Fibroblast of peridontal ligament (primary cell): ENCODE results near the gene CDK9.
"Not testable (repeated sequence)": the region's sequence is repeated elsewhere in the genome, so short reads cannot be mapped to it uniquely, and the experiment has no call there.

Experiments used
- DNase-seq: peaks from one replicate; pipeline ENCODE4 v3.0.0-alpha.2; 2010; ENCODE audit errors: extremely low read depth

CDK9 gene

GRCh38 chr9:127780126-127780885 is 5.5 kb upstream of the CDK9 start:
- no peak for DNase-seq

GRCh38 chr9:127780909-127781308 is 4.9 kb upstream of the CDK9 start:
- DNase-seq = not testable (repeated sequence)

GRCh38 chr9:127781806-127782205 is 4.0 kb upstream of the CDK9 start:
- DNase-seq = no peak

DNA sequence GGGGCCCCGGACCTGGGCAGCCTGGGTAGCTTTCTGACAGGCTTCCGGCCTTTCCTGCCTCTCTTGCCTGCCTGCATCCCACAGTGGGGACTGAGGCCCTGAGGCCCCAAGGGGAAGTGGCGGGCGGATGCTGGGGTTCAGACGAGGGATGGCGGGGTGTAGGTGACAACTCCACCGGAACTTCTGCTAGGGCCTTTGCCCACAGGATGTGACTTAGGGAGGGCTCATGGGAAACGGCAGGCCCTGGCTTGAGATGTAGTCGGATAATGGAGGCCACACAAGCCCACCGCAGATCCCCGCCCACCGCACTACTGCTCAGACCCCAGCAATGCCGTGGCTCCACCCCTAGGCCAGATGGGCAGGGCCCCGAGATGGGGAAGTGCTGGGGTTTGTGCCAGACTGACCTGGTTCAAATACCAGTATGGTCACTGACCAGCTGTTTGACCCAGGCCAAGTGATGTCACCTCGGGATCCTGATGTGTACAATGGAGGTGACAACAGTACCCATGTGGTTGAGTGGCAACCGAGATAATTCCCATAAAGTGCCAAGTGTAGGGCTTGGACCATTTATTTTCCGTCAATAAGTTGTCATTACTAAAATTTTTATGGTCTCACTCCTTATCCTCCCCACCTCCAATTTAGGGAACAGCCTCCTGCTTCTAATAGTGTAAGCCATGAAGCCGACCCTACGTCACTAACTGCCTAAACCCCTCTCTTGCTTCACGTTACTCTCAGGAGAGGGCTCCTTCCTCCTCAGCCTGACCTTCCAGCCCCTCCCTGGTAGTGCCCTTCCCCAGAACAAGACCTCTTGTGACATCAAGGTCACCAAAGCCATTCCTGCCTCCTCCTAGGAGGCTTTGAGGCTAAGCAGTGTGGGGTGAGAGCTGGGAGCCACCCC is 2.5 kb upstream of the CDK9 start:
- no peak for DNase-seq

- peak; percentile 65 for DNase-seq
Observed at GRCh38 chr9:127785023-127785932, 556 bp upstream of the CDK9 start.

- peak; percentile 42 for DNase-seq
Observed at GRCh38 chr9:127786773-127787104, 905 bp downstream of the CDK9 start.

DNA sequence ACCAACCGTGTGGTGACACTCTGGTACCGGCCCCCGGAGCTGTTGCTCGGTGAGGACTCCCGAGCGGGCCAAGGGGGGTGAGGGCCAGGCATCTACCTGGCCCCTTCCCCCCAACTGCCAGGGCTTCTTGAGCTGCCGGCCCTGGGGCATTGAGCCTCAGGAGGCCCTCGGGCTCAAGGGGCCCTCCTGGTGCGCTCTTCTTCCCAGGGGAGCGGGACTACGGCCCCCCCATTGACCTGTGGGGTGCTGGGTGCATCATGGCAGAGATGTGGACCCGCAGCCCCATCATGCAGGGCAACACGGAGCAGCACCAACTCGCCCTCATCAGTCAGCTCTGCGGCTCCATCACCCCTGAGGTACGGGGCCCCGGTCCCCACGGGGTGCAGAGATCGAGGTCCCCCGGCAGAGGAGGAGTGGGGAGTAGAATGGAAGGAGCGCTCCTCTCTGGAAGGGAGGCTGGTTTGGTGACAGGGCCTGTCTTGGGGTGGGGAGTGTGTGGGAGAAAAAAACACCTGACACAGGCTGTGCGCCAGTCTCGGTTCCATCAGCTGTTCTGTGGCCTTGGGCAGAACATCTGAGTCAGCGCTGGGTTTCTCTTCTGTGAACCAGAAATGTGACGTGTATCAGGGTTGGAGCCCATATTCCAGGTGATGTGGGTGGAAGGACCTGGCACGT is 2.6 kb downstream of the CDK9 start:
- no peak for DNase-seq

DNA sequence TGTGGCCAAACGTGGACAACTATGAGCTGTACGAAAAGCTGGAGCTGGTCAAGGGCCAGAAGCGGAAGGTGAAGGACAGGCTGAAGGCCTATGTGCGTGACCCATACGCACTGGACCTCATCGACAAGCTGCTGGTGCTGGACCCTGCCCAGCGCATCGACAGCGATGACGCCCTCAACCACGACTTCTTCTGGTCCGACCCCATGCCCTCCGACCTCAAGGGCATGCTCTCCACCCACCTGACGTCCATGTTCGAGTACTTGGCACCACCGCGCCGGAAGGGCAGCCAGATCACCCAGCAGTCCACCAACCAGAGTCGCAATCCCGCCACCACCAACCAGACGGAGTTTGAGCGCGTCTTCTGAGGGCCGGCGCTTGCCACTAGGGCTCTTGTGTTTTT is 3.3 kb downstream of the CDK9 start:
- DNase-seq = no peak

DNA sequence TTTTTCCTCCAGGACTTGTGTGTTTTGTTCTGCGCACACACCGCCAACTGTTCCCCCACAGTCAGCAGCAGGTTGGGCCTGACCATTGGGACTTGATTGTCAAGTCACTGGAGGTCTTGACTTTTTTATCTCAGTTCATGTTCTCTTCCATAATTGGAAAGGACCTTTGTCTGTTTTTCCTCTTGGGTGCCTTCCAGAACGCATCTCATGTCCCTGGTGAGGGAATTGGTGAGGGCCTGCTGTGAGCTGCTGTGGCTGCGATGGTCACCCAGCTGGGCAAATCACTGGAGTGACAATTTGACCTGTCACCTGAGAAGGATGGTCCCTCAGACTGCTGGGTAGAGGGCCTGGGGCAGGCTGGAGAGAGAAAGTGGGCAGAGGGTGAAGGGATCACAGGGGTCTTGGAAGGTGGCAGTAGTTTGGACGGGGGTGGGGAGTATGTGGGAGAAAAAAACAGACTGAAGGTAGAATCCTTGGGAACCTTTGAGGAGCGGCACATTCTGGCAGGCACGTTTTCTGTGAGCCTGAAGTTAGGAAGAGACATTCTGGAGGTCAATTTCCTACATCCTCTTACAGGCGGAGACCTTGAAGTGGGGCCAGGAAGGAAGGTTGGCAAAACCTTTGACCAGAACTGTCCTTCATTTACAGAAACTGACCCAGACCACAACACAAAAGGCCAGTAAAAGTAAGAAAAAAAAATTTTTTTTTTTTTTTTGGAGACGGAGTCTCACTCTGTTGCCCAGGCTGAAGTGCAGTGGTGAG is 4.4 kb downstream of the CDK9 start:
- DNase-seq = no peak

GRCh38 chr9:127791085-127791484 is 5.3 kb downstream of the CDK9 start:
- no peak for DNase-seq

GRCh38 chr9:127792417-127793031 is 6.7 kb downstream of the CDK9 start:
- DNase-seq = no peak

DNA sequence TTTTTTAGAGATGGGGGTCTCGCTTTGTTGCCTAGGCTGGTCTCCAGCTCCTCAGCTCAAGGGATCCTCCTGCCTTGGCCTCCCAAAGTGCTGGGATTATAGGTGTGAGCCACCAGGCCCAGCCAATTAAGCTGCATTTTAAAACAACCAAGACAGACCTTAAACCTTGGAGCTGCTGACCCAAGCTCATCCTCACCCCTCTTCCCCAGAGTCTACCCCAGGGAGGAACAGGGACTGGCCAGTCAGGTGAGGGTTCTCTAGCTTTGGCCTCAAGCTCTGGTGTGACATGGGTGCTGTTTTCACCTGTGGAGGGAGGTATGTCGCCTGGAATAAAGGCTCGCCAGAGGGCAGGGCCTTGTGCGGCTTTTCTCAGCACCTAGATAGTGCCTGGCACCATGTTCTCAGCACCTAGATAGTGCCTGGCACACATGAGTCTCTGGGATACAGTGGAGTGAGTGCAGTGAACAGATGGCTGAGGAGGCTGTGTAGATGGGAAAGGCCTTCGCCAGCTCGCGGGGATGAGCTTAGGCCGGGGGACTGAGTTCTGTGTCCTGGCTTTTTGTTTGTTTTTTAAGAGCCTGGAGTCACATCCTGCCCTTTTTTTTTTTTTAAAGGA is 7.4 kb downstream of the CDK9 start:
- no peak for DNase-seq

- no peak for DNase-seq
Observed at GRCh38 chr9:127794001-127794791, 8.4 kb downstream of the CDK9 start.

DNA sequence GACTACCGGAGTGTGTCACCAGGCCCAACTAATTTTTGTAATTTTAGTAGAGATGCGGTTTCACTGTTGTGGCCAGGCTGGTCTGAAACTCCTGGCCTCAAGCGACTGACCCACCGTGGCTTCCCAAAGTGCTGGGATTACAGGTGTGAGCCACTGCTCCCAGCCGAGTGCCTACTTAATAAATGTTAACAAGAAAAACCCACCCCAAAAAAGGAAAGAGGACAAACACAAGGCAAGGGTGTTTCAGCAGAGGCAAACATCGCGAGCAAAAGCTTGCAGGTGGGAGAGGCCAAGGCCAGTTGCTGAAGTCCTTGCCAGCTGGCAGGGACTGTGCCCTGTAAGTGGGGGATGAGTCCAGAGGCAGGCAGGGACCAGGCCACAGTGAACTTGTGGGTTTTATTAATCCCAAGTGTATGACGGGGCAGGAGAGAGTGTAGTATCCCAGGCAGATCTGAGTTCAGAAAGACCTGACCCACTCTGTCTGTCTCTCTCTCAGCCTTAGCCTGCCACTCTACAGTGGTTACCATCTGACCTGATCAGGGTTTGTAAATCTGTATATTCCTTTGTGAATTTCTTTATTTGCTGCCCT is 10.5 kb downstream of the CDK9 start:
- peak; percentile 16 for DNase-seq

DNA sequence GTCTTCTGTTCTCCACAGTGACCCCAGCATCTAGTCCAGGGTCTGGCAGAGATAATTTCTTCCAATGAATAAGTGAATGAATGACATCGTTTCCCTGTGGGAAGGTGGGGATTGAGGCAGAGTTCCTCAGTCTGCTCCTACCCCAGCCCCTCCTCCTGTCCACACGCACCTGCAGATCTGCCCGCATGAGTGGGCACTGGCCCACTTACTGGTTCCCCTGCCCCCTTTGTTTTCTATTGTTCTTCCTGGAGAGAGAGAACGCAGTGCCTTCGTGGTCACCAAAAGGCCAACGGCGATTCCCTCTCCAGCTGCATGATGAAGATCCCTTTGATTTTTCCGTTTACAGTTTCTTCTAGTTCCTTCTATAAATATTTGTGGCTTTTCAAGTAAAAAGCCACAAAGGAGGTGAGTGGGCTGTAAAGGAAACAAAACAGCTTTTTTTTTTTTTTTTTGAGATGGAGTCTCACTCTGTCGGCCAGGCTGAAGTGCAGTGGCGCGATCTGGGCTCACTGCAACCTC is 11.1 kb downstream of the CDK9 start:
- DNase-seq = peak; percentile 18

GRCh38 chr9:127801955-127802575 is 16.2 kb downstream of the CDK9 start:
- no peak for DNase-seq

DNA sequence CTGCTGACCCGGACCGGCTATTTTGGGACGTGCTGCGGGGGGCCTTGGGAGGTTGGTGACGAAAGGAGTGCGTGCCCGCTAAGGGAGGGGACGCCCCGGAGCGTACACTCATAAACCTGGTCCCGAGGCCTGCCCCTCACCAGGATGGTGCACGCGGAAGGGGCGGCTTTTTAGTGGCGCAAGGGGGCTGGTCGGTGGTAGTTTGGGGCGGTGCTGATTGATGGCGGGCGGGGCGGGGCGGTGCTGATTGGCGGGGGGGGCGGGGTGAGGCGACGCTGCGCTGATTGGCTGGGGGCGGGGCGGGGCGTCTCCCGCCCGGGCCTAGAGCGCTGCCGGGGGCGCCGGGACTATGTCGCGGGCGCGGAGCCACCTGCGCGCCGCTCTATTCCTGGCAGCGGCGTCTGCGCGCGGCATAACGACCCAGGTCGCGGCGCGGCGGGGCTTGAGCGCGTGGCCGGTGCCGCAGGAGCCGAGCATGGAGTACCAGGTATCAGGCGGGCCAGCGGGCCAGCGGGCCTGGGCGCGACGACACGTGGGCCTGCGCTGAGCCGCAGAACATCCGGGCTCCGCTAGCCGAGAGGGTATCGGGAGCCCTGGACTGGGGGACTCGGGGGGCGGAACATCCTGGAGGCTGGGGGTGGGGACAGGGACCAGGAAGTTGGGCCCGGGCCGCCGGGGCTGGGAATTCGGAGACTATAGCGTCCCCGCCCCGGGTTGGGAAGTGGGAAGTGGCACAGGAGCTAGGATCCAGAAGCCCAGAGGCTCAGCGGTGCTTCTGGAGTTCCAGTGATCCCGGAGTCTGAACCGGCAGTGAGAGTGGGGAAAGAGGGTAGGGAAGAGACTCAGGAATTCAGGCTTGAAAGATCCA is 17.0 kb downstream of the CDK9 start, which contains the start of gene FPGS:
Gene FPGS, plus strand, starts transcription at position 307 of the 868 bp plus-strand sequence. Its CDS starts 43 bp downstream, at position 350.
- DNase-seq = peak; percentile 79
